RPMI7951 (cell line): ENCODE results near the gene UBP1. TPM values are rescaled to one million over a fixed set of nuclear protein-coding genes. Genes with fewer than 3 reads are reported as not detected.
A peak's percentile ranks its signal among the peaks of the same experiment; 100 is the strongest.
"Not testable (repeated sequence)": the region's sequence is repeated elsewhere in the genome, so short reads cannot be mapped to it uniquely, and the experiment has no call there.

Experiments
- DNase-seq: peaks from one replicate; pipeline ENCODE4 v3.0.0-alpha.2; 2012; ENCODE audit warnings: low read depth
- total RNA-seq: library from RNA; depleted of rRNA; stranded (reverse); fragments of >200 nt; shearing (Covaris generic); gene quantifications from 2 replicates; pipeline ENCODE4 v1.2.3, GENCODE V29; 2014; rRNA removed

UBP1 gene, protein sequence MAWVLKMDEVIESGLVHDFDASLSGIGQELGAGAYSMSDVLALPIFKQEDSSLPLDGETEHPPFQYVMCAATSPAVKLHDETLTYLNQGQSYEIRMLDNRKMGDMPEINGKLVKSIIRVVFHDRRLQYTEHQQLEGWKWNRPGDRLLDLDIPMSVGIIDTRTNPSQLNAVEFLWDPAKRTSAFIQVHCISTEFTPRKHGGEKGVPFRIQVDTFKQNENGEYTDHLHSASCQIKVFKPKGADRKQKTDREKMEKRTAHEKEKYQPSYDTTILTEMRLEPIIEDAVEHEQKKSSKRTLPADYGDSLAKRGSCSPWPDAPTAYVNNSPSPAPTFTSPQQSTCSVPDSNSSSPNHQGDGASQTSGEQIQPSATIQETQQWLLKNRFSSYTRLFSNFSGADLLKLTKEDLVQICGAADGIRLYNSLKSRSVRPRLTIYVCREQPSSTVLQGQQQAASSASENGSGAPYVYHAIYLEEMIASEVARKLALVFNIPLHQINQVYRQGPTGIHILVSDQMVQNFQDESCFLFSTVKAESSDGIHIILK
- total RNA-seq, result 30.8 and 32.0 TPM in 2 replicates

- DNase-seq, result peak; percentile 100
These were observed at the start of gene UBP1 for GRCh38 chr3:33440328-33441224. UBP1 (minus strand) TSS chr3:33440405; CDS start chr3:33439848, 557 bp downstream.

GRCh38 chr3:33488683-33489082 is 48.5 kb upstream of the UBP1 start:
- no peak for DNase-seq

DNA sequence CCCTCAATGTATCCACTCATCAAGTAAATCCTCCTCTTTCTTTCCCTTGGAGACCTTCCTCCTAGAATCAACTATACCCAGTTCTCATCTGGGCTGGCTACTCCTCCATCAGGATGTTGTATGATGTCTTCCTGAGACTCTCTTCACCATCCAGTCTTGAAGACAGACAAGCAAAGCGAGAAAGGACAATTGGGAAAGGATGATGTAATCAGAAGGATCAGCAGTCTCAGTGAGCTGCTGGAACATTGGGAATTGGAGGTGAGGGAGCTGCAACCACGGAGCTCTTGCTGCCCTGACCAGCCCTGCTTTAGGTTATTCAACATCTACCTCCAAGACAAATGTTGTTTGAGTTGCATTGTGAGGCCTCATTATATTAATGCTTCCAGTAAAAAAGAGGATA is 48.0 kb upstream of the UBP1 start:
- DNase-seq, result no peak

- DNase-seq, result peak; percentile 6
These were observed 41.9 kb upstream of the UBP1 start for GRCh38 chr3:33482111-33482521.

- no peak for DNase-seq
These were observed 34.7 kb upstream of the UBP1 start for GRCh38 chr3:33474896-33475295.

- DNase-seq, result no peak
These were observed 33.6 kb upstream of the UBP1 start for GRCh38 chr3:33473813-33474212.

GRCh38 chr3:33467786-33468185 is 27.6 kb upstream of the UBP1 start:
- no peak for DNase-seq

DNA sequence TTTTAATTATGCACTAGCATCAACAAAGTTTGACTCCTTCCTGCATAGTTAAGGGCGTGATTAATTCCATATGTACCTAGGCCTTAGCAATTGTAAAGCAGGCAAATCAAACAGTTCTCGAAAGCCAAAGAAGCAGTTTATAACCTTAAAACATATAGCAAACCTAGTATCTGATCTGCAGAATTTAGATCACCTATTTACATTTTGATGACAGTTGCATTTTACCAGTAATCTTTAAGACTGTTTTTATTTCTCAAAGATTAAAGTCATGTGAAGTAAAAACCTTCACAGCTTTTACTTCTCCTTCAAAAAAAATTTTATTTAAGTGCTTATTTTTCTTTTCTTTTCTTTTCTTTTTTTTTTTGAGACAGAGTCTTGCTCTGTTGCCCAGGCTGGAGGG is 20.9 kb upstream of the UBP1 start:
- DNase-seq, result no peak

GRCh38 chr3:33459577-33459976 is 19.4 kb upstream of the UBP1 start:
- not testable (repeated sequence) for DNase-seq

DNA sequence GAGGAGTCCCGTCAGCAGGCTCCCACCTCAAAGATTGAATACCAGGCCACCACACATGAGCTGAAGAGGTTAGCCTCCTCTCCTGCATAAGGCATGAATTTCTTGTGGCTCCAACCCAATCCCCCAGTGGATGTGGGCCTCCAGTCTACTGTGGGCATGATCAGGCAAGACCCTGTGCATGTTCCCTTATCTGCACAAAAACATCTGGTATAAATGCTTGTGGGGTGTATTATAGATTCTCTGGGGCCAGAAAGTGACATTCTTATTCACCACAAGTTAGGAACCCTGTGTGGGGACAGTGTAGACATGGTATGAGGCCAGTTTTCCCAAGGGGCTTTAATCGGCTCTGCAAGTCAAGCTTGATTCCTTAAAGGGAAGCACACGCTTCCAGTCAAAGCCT is 18.2 kb upstream of the UBP1 start:
- no peak for DNase-seq

DNA sequence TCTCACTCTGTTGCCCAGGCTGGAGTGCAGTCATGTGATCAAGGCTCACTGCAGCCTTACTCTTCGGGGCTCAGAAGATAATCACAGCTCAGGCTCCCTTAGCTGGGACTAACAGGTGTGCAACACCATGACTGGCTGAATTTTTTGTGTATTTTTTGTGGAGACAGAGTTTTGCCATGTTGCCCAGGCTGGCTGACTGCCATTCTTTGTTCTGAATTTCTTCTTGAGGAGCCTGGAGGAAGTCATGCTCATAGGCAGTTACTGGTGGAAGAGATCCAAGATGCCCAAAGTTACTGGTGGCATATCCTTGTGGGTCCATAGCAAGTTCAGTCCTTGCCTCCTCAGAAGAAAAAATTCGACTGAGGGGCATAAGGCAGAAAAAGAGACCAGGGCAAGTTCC is 16.6 kb upstream of the UBP1 start:
- no peak for DNase-seq

DNA sequence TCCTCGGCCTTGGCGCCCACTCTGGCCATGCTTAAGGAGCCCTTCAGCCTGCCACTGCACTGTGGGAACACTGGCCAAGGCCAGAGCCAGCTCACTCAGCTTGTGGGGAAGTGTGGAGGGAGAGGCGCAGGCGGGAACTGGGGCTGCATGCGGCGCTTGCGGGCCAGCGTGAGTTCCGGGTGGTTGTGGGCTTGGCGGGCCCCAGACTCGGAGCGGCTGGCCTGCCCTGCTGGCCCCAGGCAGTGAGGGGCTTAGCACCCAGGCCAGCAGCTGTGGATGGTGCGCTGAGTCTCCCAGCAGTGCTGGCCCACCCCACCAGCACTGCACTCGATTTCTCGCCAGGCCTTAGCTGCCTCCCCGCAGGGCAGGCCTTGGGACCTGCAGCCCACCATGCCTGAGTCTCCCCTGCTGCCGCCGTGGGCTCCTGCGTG is 13.1 kb upstream of the UBP1 start:
- no peak for DNase-seq

DNA sequence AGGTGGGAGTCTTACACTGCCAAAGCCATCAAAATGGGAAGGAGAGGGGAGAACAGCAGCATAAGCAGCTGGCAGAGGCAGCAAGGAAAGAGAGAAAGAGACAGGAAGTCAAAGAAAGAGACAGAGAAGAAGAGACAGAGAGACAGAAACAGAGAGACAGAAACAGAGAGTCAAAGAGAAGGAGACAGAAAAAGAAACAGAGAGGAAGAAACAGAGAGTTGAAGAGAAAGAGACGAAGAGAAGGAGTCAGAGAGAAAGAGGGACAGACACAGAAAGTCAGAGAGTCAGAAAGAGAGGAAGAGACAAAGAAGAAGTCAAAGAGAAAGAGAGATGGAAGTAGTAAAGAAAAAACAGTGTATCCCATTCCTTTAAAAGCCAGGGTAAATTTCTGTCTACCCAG is 11.8 kb upstream of the UBP1 start:
- DNase-seq, result not testable (repeated sequence)

DNA sequence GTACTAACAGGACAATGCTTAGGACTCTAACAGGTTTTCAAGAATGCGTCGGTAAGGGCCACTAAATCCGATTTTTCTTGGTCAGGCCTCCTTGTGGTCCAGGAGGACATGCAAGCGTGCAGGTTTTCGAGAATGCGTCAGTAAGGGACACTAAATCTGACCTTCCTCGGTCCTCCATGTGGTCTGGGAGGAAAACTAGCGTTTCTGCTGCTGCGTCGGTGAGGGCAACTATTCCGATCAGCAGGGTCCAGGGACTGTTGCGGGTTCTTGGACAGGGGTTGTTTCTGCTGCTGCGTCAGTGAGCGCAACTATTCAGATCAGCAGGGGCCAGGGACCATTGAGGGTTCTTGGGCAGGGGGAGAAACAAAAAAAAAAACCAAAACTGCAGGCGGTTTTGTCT is 7.8 kb upstream of the UBP1 start:
- DNase-seq, result no peak

- DNase-seq, result not testable (repeated sequence)
These were observed 7.0 kb upstream of the UBP1 start for GRCh38 chr3:33447256-33447625.

DNA sequence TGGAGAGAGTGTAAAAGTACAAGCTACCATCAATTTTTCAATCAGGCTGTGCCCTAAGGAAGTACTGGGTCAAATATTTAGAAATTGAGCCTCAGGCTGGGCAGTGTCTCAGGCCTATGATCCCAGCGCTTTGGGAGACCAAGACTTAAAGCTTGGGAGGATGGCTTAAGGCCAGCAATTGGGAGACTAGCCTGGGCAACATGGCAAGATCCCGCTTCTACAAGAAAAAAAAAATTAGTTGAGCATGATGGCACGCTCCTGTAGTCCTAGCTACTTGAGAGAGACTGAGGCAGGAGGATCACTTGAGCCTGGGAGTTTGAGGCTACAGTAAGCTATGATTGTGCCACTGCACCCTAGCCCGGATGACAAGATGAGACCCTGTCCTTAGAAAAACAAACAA is 2.0 kb upstream of the UBP1 start:
- no peak for DNase-seq

DNA sequence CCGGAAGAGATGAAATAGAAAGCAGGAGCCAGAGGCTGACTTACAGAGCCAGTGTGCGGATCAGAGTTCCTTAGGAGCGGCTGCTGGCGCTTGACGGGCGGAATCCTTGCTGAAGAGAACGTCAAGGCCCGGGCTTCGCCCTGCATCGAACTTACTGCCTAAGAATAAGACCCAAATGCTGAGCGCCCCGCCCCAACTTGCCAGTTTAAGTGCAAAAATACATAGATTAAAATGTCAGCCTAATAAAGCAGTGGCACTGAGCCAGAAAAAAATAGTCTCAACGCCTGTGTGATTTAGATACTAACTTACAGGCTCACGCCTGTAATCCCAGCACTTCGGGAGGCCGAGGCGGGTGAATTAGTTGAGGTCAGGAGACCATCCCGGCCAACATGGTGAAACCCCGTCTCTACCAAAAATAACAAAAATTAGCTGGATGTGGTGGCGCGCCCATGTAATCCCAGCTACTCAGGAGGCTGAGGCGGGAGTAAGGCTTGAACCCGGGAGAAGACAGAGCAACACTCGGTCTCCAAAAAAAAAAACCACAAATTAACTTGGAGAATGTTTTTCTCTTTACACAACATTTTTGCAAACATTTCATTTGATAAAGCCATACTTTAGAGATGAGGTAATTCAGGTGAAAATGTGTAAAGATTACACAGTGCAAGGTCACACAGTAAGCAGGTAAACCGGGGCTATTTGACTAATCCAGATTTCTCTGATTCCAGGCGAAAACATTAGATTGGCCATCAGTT is 1.2 kb upstream of the UBP1 start:
- no peak for DNase-seq

GRCh38 chr3:33439546-33440327 is 468 bp downstream of the UBP1 start:
- DNase-seq, result peak; percentile 45

DNA sequence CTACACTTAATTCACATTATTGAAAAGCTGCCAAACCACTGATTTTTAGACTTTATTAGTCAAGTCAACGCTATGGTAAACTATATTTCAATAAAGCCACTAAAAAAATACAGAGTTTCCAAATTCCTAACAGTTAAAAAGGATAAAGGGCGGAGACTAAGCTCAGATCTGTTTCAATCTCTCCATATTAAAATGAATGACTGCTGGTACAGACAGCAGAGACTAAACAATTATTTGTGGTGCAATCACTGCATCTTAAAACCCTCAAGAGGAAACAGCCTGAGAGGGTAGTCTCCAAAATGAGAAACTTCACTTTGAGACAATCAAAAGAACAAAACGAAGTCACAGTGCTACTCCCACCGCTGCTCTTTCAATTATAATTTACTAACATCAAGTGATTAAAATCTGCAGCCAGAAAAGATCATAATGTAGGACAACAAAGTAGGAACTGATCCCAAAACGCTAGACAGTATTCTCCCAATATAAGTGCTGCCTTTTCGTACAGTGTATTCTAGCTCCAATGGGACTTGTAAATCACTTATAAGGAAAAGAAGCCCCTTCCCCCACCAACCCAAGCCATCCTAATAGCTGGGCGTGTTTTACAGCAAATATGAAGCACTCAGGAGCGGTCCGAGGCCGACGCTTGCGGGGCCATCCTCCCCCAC is 1.2 kb downstream of the UBP1 start:
- DNase-seq, result no peak

- DNase-seq, result peak; percentile 58
These were observed 1.9 kb downstream of the UBP1 start for GRCh38 chr3:33438284-33438668.
